ENCODE results near the gene ABHD17B.

GRCh38 chr9:71929223-71929622, 18.2 kb upstream of the ABHD17B start:
- TF ChIP-seq CTCF (IDR thresholded peaks at IDR 0.05) (no peak), POLR2AphosphoS5 (IDR thresholded peaks at IDR 0.05) (no peak)

Data from breast epithelium (tissue), 3 donors.